ENCODE data around the gene SLC27A2.

The SLC27A2 gene

DNA sequence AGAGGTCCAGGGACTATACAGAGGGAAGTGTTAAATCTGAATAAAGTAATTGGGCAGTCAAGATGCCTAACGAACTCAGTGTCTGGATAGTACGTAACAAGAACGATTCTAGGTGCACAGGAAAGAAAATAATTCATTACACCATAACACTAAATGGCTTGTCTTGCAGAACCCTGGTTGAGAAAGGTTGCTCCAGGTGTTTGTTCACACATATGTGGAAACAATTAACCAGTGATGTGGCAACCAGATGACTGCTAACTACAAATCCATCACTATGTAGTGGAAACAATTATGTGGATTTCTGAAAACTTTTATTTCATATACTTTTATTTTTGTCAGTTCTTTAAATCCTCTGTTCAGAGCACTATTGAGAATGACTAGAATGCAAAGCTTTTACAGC is 93.9 kb downstream of the SLC27A2 start:
- DNase-seq (ENCODE audit: low read depth) = no peak

DNA sequence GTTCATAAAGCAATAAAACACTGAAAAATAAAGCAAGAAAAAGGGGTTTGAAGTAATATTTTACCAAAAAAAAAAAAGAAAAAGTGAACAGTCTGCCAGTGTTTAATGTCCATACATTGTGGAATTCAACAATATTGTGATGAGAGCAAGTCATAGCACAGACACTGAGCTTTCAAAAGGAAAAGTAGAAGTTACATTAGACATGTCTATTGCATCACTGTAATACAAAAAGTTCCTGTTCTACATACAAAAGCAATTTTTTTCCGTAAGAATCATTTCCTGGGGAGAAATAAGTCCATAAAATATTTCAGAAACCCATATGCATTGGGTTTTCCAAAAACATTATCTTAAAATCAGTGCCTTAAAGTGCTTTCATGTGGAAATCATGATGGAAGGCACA is 95.4 kb downstream of the SLC27A2 start:
- no peak for DNase-seq (ENCODE audit: low read depth)

DNA sequence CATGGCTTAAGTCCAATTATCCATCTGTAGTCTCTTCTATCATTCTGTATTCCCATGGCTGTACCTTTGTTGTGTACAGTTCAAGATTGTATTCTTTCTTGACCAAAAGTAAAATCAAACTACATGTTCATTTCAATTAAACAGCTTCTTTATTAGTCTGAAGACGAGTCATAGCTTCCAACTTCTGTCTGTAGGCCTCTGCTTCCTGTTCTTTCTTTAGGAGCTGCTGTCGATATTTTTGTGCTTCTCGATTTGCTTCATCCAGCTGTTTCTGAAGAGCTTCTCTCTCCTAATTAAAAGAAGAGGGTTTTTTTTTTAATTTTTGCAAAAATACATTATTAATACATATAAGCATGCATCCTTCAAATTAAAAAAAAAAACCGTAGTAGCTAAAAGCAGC is 96.5 kb downstream of the SLC27A2 start:
- DNase-seq (ENCODE audit: low read depth) = no peak

DNA sequence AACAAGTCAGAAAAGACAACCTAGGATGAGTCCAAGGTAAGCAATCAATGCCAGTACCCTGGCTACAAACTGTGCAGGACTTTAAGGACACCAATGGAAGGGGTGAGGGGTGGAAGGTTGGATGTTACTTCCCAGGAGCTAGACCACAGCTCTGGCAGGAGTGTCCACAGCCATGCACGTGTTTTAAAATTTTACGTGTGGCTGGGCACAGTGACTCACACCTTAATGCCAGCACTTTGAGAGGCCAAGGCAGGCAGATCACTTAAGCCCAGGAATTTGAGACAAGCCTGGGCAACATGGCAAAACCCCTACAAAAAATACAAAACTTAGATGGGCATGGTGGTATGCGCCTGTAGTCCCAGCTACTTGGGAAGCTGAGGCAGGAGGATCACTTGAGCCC is 98.3 kb downstream of the SLC27A2 start:
- no peak for DNase-seq (ENCODE audit: low read depth)

DNA sequence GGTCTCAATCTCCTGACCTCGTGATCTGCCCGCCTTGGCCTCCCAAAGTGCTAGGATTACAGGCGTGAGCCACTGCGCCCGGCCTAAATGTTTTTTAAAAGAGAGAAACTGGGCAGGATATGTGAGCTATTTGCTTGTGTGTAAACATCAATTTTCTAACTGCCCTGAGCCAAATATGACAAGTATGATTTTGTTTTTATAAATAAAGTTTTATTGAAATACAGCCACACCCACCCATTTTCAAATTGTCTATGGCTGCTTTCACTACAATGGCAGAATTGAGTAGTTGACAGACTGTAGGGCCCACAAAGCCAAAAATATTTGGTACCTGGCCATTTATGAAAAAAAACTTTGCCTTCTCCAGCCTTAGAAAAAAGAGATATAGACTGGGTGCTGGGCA is 99.4 kb downstream of the SLC27A2 start:
- DNase-seq (ENCODE audit: low read depth) = no peak
